Measurements from ENCODE around the gene B4GALT5.
"Not testable (repeated sequence)": the region's sequence is repeated elsewhere in the genome, so short reads cannot be mapped to it uniquely, and the experiment has no call there.

Gene B4GALT5

DNA sequence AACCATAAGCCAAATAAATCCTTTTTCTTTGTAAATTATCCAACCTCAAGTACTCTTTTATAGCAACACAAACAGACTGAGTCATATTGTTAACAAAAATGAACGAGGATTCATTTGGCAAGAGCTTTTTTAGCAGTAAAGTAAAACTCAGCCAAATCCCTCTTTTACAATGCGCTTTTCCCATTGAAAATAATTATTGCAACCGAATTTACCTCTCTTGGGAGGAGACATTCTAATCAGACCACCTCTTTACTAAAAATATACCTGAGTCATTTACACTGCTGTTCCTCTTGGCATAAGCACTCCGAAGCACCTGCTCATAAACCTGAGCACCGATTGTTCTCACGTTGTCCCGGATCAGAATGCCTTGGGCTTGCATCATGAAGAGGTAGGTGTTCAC is 57.4 kb downstream of the B4GALT5 start:
- no peak for DNase-seq

DNA sequence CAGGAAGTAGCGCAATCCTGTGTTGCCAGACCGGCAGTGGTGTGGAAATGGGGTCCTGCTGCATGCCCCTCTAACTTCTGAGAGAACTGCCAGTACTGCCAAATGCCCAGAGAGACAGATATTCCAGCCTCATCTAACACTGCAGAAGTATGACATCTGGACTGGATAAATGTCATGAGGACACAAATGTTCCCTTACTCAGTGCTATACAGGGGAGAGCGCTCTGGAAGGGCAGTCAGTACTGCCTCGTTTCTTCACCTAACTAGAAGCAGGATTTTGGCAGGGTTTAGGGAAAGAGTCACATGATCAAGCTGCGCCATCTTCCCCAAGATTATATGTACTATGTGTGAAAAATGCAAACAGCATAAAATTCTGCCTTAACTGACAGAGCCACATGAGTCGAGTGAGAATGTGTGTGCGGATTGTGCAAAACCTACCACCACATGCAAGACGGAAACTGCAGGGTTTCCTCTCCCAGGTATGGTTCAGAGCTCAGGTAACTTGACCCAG is 59.7 kb downstream of the B4GALT5 start:
- no peak for DNase-seq

GRCh38 chr20:49649672-49650071 is 64.0 kb downstream of the B4GALT5 start:
- no peak for DNase-seq

GRCh38 chr20:49647550-49647949 is 66.1 kb downstream of the B4GALT5 start:
- DNase-seq: no peak

- no peak for DNase-seq
Observed at GRCh38 chr20:49646528-49646927, 67.2 kb downstream of the B4GALT5 start.

GRCh38 chr20:49646126-49646525 is 67.6 kb downstream of the B4GALT5 start:
- DNase-seq: no peak

- no peak for DNase-seq
Observed at GRCh38 chr20:49644980-49645565, 68.6 kb downstream of the B4GALT5 start.

DNA sequence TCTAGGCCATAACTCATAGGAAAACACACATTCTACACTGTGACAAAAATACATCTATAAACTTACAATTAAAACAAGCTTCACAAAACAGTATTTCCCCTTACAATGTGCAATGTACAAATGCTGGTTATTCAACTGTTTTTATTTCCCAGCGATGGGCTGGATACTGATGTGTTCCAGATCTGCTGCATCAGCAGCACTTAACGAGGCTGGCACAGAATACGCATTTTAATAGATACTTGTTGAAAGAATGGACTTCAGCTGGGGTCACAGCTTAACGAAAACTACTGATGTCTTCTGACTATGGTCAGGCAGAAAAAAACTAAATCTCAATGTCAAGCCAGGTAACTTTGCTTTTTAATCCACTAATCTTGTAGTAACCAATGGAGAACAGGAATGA is 70.9 kb downstream of the B4GALT5 start:
- no peak for DNase-seq

DNA sequence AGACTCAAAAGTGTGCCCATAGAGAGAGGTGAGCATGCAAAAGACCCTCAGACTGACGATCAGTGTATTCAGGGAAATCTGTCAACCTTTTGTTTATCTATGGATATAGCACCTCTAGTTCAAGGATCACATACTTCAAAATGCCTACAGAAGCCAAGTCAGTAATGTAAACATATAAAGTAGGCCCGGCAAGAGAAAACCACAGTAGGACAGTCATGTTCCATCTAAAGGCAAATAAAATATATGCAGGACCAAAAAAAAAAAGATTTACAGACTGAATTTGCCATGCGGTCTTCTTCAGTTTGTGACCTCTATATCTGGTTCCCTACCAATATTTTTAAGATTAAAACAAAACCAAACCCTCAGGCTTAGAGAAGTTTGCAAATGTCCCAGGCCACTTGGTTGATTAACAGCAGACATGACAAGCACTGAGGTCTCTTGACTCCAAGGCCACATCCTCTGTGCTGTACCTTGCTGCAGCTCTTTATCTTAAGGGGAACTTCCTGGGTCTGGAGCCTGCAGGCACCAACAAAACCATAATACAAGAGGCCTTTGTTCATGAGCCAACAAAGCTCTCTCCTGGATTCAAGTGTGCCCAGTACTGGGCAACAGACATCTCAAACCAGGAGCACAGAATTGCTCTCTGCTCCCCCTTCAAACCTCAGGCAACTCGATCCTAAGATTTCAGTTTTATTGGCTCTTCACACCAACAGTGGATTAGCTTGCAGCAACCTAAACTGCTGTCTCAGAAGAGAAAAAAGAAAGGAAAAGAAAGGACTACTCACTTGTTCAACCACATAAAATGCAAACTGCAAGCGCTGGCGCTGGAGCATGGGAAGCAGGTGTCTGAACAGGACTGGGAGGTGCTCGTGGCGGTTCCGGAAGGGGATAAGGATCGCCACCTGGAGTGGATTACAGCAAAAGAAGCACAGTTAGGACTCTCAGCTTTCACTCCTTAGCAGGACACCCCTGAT is 71.7 kb downstream of the B4GALT5 start:
- DNase-seq: no peak

GRCh38 chr20:49637046-49637637 is 76.5 kb downstream of the B4GALT5 start:
- no peak for DNase-seq

- DNase-seq: no peak
Observed at GRCh38 chr20:49636447-49636846, 77.2 kb downstream of the B4GALT5 start.

DNA sequence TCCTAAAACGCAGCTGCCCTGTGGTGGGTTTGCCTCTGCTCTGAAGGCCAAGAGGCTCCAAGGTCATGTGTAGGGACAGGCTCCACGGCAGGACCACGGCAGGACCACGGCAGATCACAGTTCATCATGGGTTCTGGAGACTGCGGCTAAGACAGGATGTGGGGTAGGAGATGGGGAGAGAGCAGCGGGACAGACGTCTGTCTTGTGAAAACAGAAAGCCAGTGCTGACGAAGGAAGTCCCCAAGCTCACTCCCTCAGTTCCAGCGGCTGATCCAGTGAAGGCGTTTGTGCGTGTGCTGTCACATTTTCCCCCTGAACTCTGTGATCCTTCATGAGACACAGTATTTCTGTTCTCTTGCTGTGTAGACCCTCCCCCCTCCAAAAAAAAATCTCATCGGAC is 77.8 kb downstream of the B4GALT5 start:
- DNase-seq: no peak

DNA sequence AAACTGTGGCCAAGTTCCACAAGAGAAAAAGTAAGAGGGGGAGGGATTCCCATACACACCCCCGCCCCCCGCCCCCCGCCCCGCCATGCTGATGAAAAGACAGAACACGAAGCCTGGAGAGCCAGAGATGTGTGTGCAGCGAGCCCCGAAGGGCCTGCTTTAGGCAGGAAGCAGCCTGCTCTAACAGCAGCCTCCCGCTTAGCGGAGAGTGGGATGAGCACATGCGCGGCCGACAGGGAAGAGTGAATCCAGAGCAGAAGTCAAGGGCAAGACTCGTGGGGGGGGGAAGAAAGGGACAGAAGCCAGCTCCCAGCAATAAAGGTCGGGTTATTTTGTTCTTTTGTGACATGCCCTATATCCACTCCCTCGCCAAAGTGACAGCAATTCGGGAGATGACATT is 78.5 kb downstream of the B4GALT5 start:
- no peak for DNase-seq

GRCh38 chr20:49634116-49634515 is 79.6 kb downstream of the B4GALT5 start:
- DNase-seq: no peak

GRCh38 chr20:49633643-49634042 is 80.0 kb downstream of the B4GALT5 start:
- DNase-seq: no peak

- no peak for DNase-seq
Observed at GRCh38 chr20:49633023-49633422, 80.7 kb downstream of the B4GALT5 start.

- DNase-seq: no peak
Observed at GRCh38 chr20:49631856-49632418, 81.7 kb downstream of the B4GALT5 start.

- no peak for DNase-seq
Observed at GRCh38 chr20:49631061-49631716, 82.5 kb downstream of the B4GALT5 start.

DNA sequence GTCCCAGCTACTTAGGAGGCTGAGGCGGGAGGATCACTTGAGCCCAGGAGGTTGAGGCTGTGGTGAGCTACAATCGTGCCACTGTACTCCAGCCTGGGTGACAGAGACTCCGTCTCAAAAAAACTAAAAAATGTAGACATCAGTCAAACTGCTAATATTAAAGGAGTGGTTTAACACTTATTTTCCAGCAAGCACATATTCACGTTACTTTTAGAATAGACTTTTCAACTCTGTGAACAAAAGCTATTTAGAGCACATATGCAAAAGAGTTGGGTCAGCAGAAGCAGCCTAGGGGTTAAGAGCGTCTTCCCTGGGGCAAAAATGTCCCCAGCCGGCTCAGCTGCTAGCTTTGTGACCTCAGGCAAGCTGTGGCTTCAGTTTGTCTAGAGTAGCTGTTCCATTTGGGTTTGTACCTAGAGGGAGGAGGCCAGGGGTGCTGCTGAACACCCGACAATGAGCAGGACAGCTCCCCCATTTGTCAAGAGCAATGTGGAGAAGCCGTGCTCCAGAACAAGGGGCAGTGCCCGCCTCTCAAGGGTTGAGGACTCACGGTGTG is 83.2 kb downstream of the B4GALT5 start:
- DNase-seq: no peak

- no peak for DNase-seq
Observed at GRCh38 chr20:49629606-49630005, 84.1 kb downstream of the B4GALT5 start.

GRCh38 chr20:49628280-49628679 is 85.4 kb downstream of the B4GALT5 start:
- DNase-seq: not testable (repeated sequence)

- DNase-seq: no peak
Observed at GRCh38 chr20:49627329-49627761, 86.3 kb downstream of the B4GALT5 start.

Data from NCI-H69 (cell line).